GM12878 (cell line): ENCODE results near the gene OGFR. TPM values are rescaled to one million over a fixed set of nuclear protein-coding genes. Genes with fewer than 3 reads are reported as not detected.

Source experiments
- CHD4 ChIP-seq: fragments of 200-600 bp; sonication (generic); IDR thresholded peaks from 2 replicates; pipeline ENCODE4 v1.6.1; 2016; ENCODE audit warnings: mild to moderate bottlenecking
- IKZF2 ChIP-seq, 2 experiments: fragments of 450-650 bp; IDR thresholded peaks; 2 replicates each; pipeline ENCODE4 v1.6.1; 2017; ENCODE audit warnings: mild to moderate bottlenecking in 2 of 2, moderate library complexity in 2 of 2
- JUND ChIP-seq: IDR thresholded peaks from 2 replicates; pipeline ENCODE4 v1.6.1; 2012; ENCODE audit warnings: low read depth, mild to moderate bottlenecking, low read length, improper control_type of control experiment, moderate library complexity
- NFYA ChIP-seq: IDR thresholded peaks from 2 replicates; pipeline ENCODE4 v1.6.1; 2011; ENCODE audit warnings: low read depth, mild to moderate bottlenecking, low read length, improper control_type of control experiment, borderline replicate concordance
- PAX5 ChIP-seq: IDR thresholded peaks from 2 replicates; pipeline ENCODE4 v1.6.1; 2011; ENCODE audit warnings: low read depth, low read length, borderline replicate concordance
- RAD21 ChIP-seq: IDR thresholded peaks from 2 replicates; pipeline ENCODE4 v1.6.1; 2011; ENCODE audit warnings: mild to moderate bottlenecking, low read depth, low read length, moderate library complexity; ENCODE audit not compliant: insufficient read depth
- RAD51 ChIP-seq: fragments of 450-650 bp; IDR thresholded peaks from 2 replicates; pipeline ENCODE4 v1.6.1; 2016; ENCODE audit warnings: moderate library complexity, mild to moderate bottlenecking, inconsistent platforms
- SMAD1 ChIP-seq: fragments of 450-650 bp; IDR thresholded peaks from 2 replicates; pipeline ENCODE4 v1.6.1; 2018; ENCODE audit warnings: mild to moderate bottlenecking, low read depth; ENCODE audit not compliant: partially characterized antibody
- SMAD5 ChIP-seq: IDR thresholded peaks from 2 replicates; pipeline ENCODE4 v1.6.1; 2016; ENCODE audit warnings: antibody characterized with exemption, low read depth
- TCF12 ChIP-seq: IDR thresholded peaks from 2 replicates; pipeline ENCODE4 v1.6.1; 2011; ENCODE audit warnings: low read depth, mild to moderate bottlenecking, low read length
- YBX1 ChIP-seq: fragments of 450-650 bp; IDR thresholded peaks from 2 replicates; pipeline ENCODE4 v1.6.1; 2016; ENCODE audit warnings: antibody characterized with exemption
- ZNF24 ChIP-seq: fragments of 450-650 bp; IDR thresholded peaks from 2 replicates; pipeline ENCODE4 v1.6.1; 2017; ENCODE audit warnings: antibody characterized with exemption, mild to moderate bottlenecking
- polyA plus RNA-seq, 11 experiments: library from polyadenylated mRNA; depleted of rRNA in 4 of 11; unstranded in 6 of 11; stranded (reverse) in 5 of 11; fragments of >200 nt; fragmentation: Nextera tagmentation in 4 of 11; fragmentation: Illumina TruSeq in 1 of 11; extraction: Ambion mirVana in 4 of 11; extraction: Trizol in 1 of 11; gene quantifications; 1 replicate in 1 of 11; 2 replicates in 10 of 11; pipeline versions ENCODE4 v1.2.1 to v1.2.3, GENCODE V29; 2011 to 2016; ENCODE audit warnings: inconsistent platforms in 2 of 11, missing spikeins in 2 of 11, low read depth in 1 of 11
- total RNA-seq, 4 experiments: library from RNA; depleted of rRNA in 3 of 4; stranded (reverse); fragments of >200 nt in 3 of 4; fragmentation: Illumina TruSeq in 1 of 4; extraction: Trizol in 1 of 4; gene quantifications; 2 replicates each; pipeline versions ENCODE4 v1.2.1 to v1.2.3, GENCODE V29; 2013 to 2021
- TF ChIP-seq, protein P1 (sequence below): fragments of 450-650 bp; formaldehyde crosslinking; IDR thresholded peaks from 2 replicates; pipeline ENCODE4 v1.4.0; 2020; ENCODE audit warnings: mild to moderate bottlenecking, moderate library complexity
- TF ChIP-seq, protein P2 (sequence below): IDR thresholded peaks from 2 replicates; pipeline ENCODE4 v1.6.1; 2012; ENCODE audit warnings: mild to moderate bottlenecking, low read depth, low read length
- TF ChIP-seq, protein P3 (sequence below): fragments of 450-650 bp; IDR thresholded peaks from 2 replicates; pipeline ENCODE4 v1.6.1; 2017; ENCODE audit warnings: mild to moderate bottlenecking, moderate library complexity

The OGFR gene
- total and polyA plus RNA-seq, 10 of the 15 experiments (the other 5 are each of a cell fraction or from before 2014, with no cell fraction given): 0.72 to 62.1 (median 27.3) TPM

DNA sequence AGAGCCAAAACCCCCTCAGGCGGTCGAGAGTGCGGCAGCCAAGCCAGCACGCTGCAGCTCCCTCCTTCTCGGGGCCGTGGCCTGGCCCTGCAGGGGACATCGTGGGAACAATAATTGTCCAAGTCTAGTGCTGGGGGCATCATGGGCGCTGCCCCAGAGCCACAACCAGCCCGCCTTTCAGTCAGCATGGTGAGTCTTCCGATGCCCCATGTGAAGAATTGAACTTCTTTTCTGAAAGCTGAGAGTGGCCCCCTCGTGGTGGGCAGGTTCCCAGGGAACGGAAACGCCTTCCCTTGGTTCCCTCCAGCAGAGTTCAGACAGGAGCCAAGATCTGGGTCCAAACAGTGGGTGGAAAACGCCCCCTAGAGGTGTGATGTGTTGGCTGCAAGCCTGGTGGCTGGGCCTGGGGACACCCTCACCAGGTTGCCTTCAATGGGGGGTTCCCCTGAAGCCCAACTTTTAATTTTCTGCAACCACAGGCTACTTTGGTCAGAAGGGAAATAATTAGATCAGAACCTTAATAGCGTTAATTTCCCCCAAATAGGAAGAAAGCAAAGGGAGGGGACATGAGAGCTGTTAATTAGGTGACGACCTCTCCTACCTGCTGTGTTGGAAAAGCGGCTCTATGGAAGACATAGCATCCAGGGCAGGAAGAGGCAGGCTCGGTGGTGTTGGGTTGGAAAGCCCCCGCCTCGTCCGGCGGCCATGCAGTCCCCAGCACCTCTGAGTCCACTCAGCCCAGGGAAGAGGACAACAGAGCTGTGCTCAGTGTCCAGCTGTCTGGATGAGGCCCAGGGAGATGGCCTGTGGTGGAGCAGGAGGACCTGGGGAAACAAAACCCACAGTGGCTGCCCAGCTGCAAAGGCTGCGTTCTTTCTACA, 13.1 kb upstream of the OGFR start (continued):
- TF ChIP-seq, protein P1, sequence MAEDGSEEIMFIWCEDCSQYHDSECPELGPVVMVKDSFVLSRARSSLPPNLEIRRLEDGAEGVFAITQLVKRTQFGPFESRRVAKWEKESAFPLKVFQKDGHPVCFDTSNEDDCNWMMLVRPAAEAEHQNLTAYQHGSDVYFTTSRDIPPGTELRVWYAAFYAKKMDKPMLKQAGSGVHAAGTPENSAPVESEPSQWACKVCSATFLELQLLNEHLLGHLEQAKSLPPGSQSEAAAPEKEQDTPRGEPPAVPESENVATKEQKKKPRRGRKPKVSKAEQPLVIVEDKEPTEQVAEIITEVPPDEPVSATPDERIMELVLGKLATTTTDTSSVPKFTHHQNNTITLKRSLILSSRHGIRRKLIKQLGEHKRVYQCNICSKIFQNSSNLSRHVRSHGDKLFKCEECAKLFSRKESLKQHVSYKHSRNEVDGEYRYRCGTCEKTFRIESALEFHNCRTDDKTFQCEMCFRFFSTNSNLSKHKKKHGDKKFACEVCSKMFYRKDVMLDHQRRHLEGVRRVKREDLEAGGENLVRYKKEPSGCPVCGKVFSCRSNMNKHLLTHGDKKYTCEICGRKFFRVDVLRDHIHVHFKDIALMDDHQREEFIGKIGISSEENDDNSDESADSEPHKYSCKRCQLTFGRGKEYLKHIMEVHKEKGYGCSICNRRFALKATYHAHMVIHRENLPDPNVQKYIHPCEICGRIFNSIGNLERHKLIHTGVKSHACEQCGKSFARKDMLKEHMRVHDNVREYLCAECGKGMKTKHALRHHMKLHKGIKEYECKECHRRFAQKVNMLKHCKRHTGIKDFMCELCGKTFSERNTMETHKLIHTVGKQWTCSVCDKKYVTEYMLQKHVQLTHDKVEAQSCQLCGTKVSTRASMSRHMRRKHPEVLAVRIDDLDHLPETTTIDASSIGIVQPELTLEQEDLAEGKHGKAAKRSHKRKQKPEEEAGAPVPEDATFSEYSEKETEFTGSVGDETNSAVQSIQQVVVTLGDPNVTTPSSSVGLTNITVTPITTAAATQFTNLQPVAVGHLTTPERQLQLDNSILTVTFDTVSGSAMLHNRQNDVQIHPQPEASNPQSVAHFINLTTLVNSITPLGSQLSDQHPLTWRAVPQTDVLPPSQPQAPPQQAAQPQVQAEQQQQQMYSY (CRISPR knock-in tag): no peak
- TF ChIP-seq RAD21 (peak; percentile 95), SMAD5 (no peak), JUND (no peak), IKZF2 (IDR thresholded peaks at IDR 0.05) (peak; percentile 22 to 27; a peak in 1 of 4 replicates), PAX5 (no peak), SMAD1 (no peak), RAD51 (no peak), TCF12 (0 out of 2 replicates have a peak, but pooled peaks have one; percentile 16), NFYA (no peak), ZNF24 (no peak), YBX1 (no peak), CHD4 (no peak)
- TF ChIP-seq, protein P2, sequence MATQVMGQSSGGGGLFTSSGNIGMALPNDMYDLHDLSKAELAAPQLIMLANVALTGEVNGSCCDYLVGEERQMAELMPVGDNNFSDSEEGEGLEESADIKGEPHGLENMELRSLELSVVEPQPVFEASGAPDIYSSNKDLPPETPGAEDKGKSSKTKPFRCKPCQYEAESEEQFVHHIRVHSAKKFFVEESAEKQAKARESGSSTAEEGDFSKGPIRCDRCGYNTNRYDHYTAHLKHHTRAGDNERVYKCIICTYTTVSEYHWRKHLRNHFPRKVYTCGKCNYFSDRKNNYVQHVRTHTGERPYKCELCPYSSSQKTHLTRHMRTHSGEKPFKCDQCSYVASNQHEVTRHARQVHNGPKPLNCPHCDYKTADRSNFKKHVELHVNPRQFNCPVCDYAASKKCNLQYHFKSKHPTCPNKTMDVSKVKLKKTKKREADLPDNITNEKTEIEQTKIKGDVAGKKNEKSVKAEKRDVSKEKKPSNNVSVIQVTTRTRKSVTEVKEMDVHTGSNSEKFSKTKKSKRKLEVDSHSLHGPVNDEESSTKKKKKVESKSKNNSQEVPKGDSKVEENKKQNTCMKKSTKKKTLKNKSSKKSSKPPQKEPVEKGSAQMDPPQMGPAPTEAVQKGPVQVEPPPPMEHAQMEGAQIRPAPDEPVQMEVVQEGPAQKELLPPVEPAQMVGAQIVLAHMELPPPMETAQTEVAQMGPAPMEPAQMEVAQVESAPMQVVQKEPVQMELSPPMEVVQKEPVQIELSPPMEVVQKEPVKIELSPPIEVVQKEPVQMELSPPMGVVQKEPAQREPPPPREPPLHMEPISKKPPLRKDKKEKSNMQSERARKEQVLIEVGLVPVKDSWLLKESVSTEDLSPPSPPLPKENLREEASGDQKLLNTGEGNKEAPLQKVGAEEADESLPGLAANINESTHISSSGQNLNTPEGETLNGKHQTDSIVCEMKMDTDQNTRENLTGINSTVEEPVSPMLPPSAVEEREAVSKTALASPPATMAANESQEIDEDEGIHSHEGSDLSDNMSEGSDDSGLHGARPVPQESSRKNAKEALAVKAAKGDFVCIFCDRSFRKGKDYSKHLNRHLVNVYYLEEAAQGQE: no peak
- TF ChIP-seq, protein P3, sequence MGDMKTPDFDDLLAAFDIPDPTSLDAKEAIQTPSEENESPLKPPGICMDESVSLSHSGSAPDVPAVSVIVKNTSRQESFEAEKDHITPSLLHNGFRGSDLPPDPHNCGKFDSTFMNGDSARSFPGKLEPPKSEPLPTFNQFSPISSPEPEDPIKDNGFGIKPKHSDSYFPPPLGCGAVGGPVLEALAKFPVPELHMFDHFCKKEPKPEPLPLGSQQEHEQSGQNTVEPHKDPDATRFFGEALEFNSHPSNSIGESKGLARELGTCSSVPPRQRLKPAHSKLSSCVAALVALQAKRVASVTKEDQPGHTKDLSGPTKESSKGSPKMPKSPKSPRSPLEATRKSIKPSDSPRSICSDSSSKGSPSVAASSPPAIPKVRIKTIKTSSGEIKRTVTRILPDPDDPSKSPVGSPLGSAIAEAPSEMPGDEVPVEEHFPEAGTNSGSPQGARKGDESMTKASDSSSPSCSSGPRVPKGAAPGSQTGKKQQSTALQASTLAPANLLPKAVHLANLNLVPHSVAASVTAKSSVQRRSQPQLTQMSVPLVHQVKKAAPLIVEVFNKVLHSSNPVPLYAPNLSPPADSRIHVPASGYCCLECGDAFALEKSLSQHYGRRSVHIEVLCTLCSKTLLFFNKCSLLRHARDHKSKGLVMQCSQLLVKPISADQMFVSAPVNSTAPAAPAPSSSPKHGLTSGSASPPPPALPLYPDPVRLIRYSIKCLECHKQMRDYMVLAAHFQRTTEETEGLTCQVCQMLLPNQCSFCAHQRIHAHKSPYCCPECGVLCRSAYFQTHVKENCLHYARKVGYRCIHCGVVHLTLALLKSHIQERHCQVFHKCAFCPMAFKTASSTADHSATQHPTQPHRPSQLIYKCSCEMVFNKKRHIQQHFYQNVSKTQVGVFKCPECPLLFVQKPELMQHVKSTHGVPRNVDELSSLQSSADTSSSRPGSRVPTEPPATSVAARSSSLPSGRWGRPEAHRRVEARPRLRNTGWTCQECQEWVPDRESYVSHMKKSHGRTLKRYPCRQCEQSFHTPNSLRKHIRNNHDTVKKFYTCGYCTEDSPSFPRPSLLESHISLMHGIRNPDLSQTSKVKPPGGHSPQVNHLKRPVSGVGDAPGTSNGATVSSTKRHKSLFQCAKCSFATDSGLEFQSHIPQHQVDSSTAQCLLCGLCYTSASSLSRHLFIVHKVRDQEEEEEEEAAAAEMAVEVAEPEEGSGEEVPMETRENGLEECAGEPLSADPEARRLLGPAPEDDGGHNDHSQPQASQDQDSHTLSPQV: peak; percentile 66; the same call in 1 of the 2 replicates
